K562 (cell line): Measurements from ENCODE around the gene BTBD1. TPM values are rescaled to one million over a fixed set of nuclear protein-coding genes. Genes with fewer than 3 reads are reported as not detected.

Experiments
- ATAC-seq: fragments of 200-7000 bp; cut with Tn5 transposase; 3 replicates; pipeline ENCODE4 v1.9.1; 2020; ENCODE audit warnings: moderate library complexity
- BruUV-seq: library from RNA; stranded (reverse); fragments of 400-500 nt; replicated peaks from 2 replicates; lab custom pipeline; 2021; lab: Mats Ljungman, UMichigan
- CTCF ChIA-PET: fragments of 300-600 bp; formaldehyde crosslinking; extraction: SDS; loops from one replicate; lab custom pipeline; 2021; ENCODE audit warnings: low intra/inter-chr PET ratio; lab: Yijun Ruan, JAX
- POLR2A ChIA-PET: fragments of 300-600, 350-650 bp; sonication (Branson Sonifier 250); formaldehyde crosslinking; extraction: SDS; loops from one replicate; lab custom pipeline; 2021; ENCODE audit warnings: antibody characterized with exemption, inconsistent platforms; lab: Yijun Ruan, JAX
- DNase-seq, 4 experiments: peaks; one replicate each; pipeline versions ENCODE4 v3.0.0 to v3.0.0-alpha.2; 2011 to 2018; ENCODE audit warnings: low spot score in 3 of 4, mixed read lengths in 3 of 4; ENCODE audit errors: extremely low read depth in 1 of 4
- FAIRE-seq: peaks from 2 replicates; lab custom pipeline; 2011; peaks lifted over from hg19 to GRCh38; lab: Jason Lieb, UNC
- H2AFZ ChIP-seq: 2 replicates; pipeline ENCODE4 v1.6.0; 2011; ENCODE audit warnings: low read depth, low read length, control low read depth, inconsistent platforms
- H3K27ac ChIP-seq: fragments of 200-600 bp; 3 replicates; pipeline ENCODE4 v1.8.0; 2011; ENCODE audit warnings: low read depth, mild to moderate bottlenecking, control low read depth, inconsistent platforms, low read length, moderate library complexity, mixed read lengths; ENCODE audit errors: extremely low read depth
- H3K27me3 ChIP-seq, 2 experiments: fragments of 300-600 bp in 1 of 2; 2 replicates in 1 of 2; 3 replicates in 1 of 2; pipeline versions ENCODE4 v1.6.0 to v1.8.0; 2011; ENCODE audit warnings: inconsistent platforms in 2 of 2, low read length in 2 of 2, mild to moderate bottlenecking in 1 of 2, mixed read lengths in 1 of 2, moderate library complexity in 1 of 2; ENCODE audit not compliant: control insufficient read depth in 2 of 2, insufficient read depth in 2 of 2
- H3K36me3 ChIP-seq: fragments of 300-600 bp; 3 replicates; pipeline ENCODE4 v1.8.0; 2011; ENCODE audit warnings: mild to moderate bottlenecking, low read length, inconsistent platforms; ENCODE audit not compliant: control insufficient read depth, insufficient read depth
- H3K4me1 ChIP-seq, 2 experiments: fragments of 200-600 bp in 1 of 2; replicated peaks in 1 of 2; 2 replicates in 1 of 2; 3 replicates in 1 of 2; pipeline versions ENCODE4 v1.5.1 to v1.8.0; 2011; ENCODE audit warnings: inconsistent platforms in 2 of 2, low read length in 2 of 2, mild to moderate bottlenecking in 1 of 2, mixed read lengths in 1 of 2, moderate library complexity in 1 of 2; ENCODE audit not compliant: control insufficient read depth in 2 of 2, insufficient read depth in 2 of 2
- H3K4me2 ChIP-seq: 2 replicates; pipeline ENCODE4 v1.6.1; 2011; ENCODE audit warnings: low read length, control low read depth, inconsistent platforms, mixed read lengths; ENCODE audit not compliant: insufficient read depth
- H3K4me3 ChIP-seq: fragments of 200-600 bp; sonication (generic), shearing (Covaris generic); 2 replicates; pipeline ENCODE4 v1.5.1; 2016; ENCODE audit warnings: control low read depth, inconsistent platforms
- H3K79me2 ChIP-seq: fragments of 200-600 bp; 3 replicates; pipeline ENCODE4 v1.8.0; 2011; ENCODE audit warnings: low read length, inconsistent platforms; ENCODE audit not compliant: control insufficient read depth, insufficient read depth
- H3K9ac ChIP-seq, 2 experiments: 2 replicates each; pipeline versions ENCODE4 v1.6.0 to v1.6.1; 2011; ENCODE audit warnings: low read depth in 2 of 2, low read length in 2 of 2, control low read depth in 1 of 2, inconsistent platforms in 1 of 2, mild to moderate bottlenecking in 1 of 2, mixed read lengths in 1 of 2; ENCODE audit not compliant: insufficient read depth in 1 of 2
- H3K9me1 ChIP-seq: one replicate; pipeline ENCODE4 v1.6.0; 2011; ENCODE audit warnings: inconsistent platforms, mild to moderate bottlenecking, low read length, moderate library complexity; ENCODE audit not compliant: control insufficient read depth, insufficient read depth
- H3K9me3 ChIP-seq: replicated peaks from 2 replicates; pipeline ENCODE4 v1.5.1; 2011; ENCODE audit warnings: low read depth, low read length, inconsistent platforms; ENCODE audit not compliant: control insufficient read depth, insufficient read depth
- H4K20me1 ChIP-seq: replicated peaks from 2 replicates; pipeline ENCODE4 v1.6.1; 2011; ENCODE audit warnings: low read length, inconsistent platforms, mixed read lengths; ENCODE audit not compliant: control insufficient read depth, insufficient read depth
- CEBPG ChIP-seq, 3 experiments: fragments of 200-800 bp in 1 of 3; sonication (Bioruptor generic) in 1 of 3; sonication (generic) in 1 of 3; formaldehyde crosslinking in 1 of 3; IDR thresholded peaks in 2 of 3; conservative IDR thresholded peaks in 1 of 3; 2 replicates each; pipeline versions ENCODE4 v1.6.1 to v1.8.0; 2016 to 2022; ENCODE audit warnings: missing compliant biosample characterization in 2 of 3, missing genetic modification characterization in 2 of 3, mild to moderate bottlenecking in 1 of 3, missing genetic modification reagents in 1 of 3
- CREB3 ChIP-seq: fragments of 450-650 bp; conservative IDR thresholded peaks from 2 replicates; pipeline ENCODE4 v1.6.1; 2016; ENCODE audit warnings: missing genetic modification characterization, low read depth, mild to moderate bottlenecking, missing compliant biosample characterization, moderate library complexity
- FUS ChIP-seq: fragments of 200-400 bp; formaldehyde crosslinking; optimal IDR thresholded peaks from 2 replicates; pipeline ENCODE3; 2017; ENCODE audit warnings: low read depth, low read length
- GATAD2A ChIP-seq: fragments of 450-650 bp; IDR thresholded peaks from 2 replicates; pipeline ENCODE4 v1.6.1; 2017
- MAX ChIP-seq: sonication (generic); formaldehyde crosslinking; IDR thresholded peaks from 2 replicates; pipeline ENCODE4 v1.9.0; 2022; ENCODE audit warnings: mild to moderate bottlenecking, missing genetic modification reagents
- MEIS2 ChIP-seq: fragments of 450-650 bp; IDR thresholded peaks from 2 replicates; pipeline ENCODE4 v1.6.1; 2014; ENCODE audit warnings: mild to moderate bottlenecking; ENCODE audit not compliant: partially characterized antibody
- MTF1 ChIP-seq: fragments of 250-450 bp; sonication (Bioruptor Pico); IDR thresholded peaks from 2 replicates; pipeline ENCODE4 v1.9.0; 2021; ENCODE audit warnings: moderate library complexity, mild to moderate bottlenecking, inconsistent platforms, borderline replicate concordance
- PKNOX1 ChIP-seq: fragments of 450-650 bp; IDR thresholded peaks from 2 replicates; pipeline ENCODE4 v1.6.1; 2016
- RBFOX2 ChIP-seq: fragments of 200-400 bp; formaldehyde crosslinking; IDR thresholded peaks from 2 replicates; pipeline ENCODE4 v1.6.1; 2017; ENCODE audit warnings: low read depth, mild to moderate bottlenecking, low read length, moderate library complexity
- SPI1 ChIP-seq: IDR thresholded peaks from 2 replicates; pipeline ENCODE4 v1.6.1; 2011; ENCODE audit warnings: low read depth, low read length, control low read depth, borderline replicate concordance
- TAF15 ChIP-seq: fragments of 200-400 bp; formaldehyde crosslinking; IDR thresholded peaks from 2 replicates; pipeline ENCODE4 v1.6.1; 2017; ENCODE audit warnings: mild to moderate bottlenecking, low read depth, low read length, moderate library complexity
- TARDBP ChIP-seq: fragments of 450-650 bp; IDR thresholded peaks from 2 replicates; pipeline ENCODE4 v1.6.1; 2016
- TRIM24 ChIP-seq, 2 experiments: fragments of 450-650 bp; IDR thresholded peaks; 2 replicates each; pipeline ENCODE4 v1.6.1; 2016
- VEZF1 ChIP-seq: fragments of 200-800 bp; sonication (Bioruptor generic); IDR thresholded peaks from 2 replicates; pipeline ENCODE4 v1.6.1; 2017; ENCODE audit warnings: missing genetic modification characterization, missing compliant biosample characterization
- ZEB2 ChIP-seq: fragments of 450-650 bp; IDR thresholded peaks from 2 replicates; pipeline ENCODE4 v1.6.1; 2016
- ZNF124 ChIP-seq: sonication (generic); formaldehyde crosslinking; IDR thresholded peaks from 2 replicates; pipeline ENCODE4 v1.8.1; 2022; ENCODE audit warnings: missing genetic modification reagents
- WGBS: fragments of 100-300 bp; shearing (Covaris generic); methylation state at CpG from one replicate; pipeline ENCODE4 v1.1.6; 2016; ENCODE audit warnings: low coverage, mixed read lengths; ENCODE audit not compliant: insufficient coverage; ENCODE audit errors: missing lambda C conversion rate; 5-methylcytosine and 5-hydroxymethylcytosine counted together
- in situ Hi-C: fragments of 300-500 bp; cut with MboI; formaldehyde crosslinking; loops from 4 replicates; pipeline ENCODE4 v1.15.0; 2018; ENCODE audit warnings: inconsistent platforms, mixed read lengths
- intact Hi-C: fragments of 100-400 bp; cut with micrococcal nuclease; formaldehyde crosslinking; loops from 2 replicates; pipeline ENCODE4 v1.14.2; 2022
- polyA plus RNA-seq, 8 experiments: library from polyadenylated mRNA; depleted of rRNA in 4 of 8; stranded (reverse) in 5 of 8; unstranded in 3 of 8; fragments of >200 nt; fragmentation: Nextera tagmentation in 2 of 8; fragmentation: Illumina TruSeq in 1 of 8; extraction: Ambion mirVana in 2 of 8; extraction: Trizol in 1 of 8; gene quantifications; 2 replicates each; pipeline versions ENCODE4 v1.2.1 to v1.2.3, GENCODE V29; 2011 to 2014; ENCODE audit warnings: inconsistent platforms in 1 of 8, missing spikeins in 1 of 8
- total RNA-seq, 7 experiments: library from RNA; depleted of rRNA in 6 of 7; stranded (reverse); fragments of >200 nt in 6 of 7; fragmentation: Illumina TruSeq in 2 of 7; extraction: Trizol in 2 of 7; gene quantifications; 2 replicates each; pipeline versions ENCODE4 v1.2.1 to v1.2.3, GENCODE V29; 2011 to 2021; ENCODE audit warnings: low replicate concordance in 1 of 7

The BTBD1 gene
- total and polyA plus RNA-seq, 9 of the 15 experiments (the other 6 are each of a cell fraction or from before 2014, with no cell fraction given) = 19.4 to 106 (median 90.4) TPM

- TF ChIP-seq RBFOX2 (peak; percentile 64), TRIM24 (IDR thresholded peaks at IDR 0.05) (peak in 1 of 2 experiments; percentile 52; a peak in 1 of 4 replicates), FUS (peak; percentile 27), VEZF1 (CRISPR knock-in tag) (peak; percentile 74)
- TF ChIP-seq, all 486 proteins: peak for 45
Observed at GRCh38 chr15:83106994-83107840, 40.2 kb upstream of the BTBD1 start, which contains the start of gene TM6SF1 (continued).

GRCh38 chr15:83105440-83105839, 38.4 kb upstream of the BTBD1 start:
- ChIA-PET POLR2A (interaction anchor here (0.6 to 0.8 kb wide), 2 partner anchors 24 to 1883 kb away, joined by 3 read pairs; no protein-coding TSS in a partner anchor), CTCF (no interaction called here)
- no peak for DNase-seq
- H3K4me1 ChIP-seq = peaks cover 18 to 24% of the 10 kb centered on the region in 2 experiments; a peak in 4 of 5 replicates
- H2AFZ ChIP-seq = no peak overlapping the region
- H3K4me2 ChIP-seq = no peak overlapping the region
- no peaks in the 10 kb centered on the region for H3K9me1 ChIP-seq
- H3K4me3 ChIP-seq = no peak overlapping the region
- H3K79me2 ChIP-seq = no peaks in the 10 kb centered on the region
- ATAC-seq = no peak
- no peaks in the 10 kb centered on the region for H3K9me3 ChIP-seq
- H3K27me3 ChIP-seq = no peaks in the 10 kb centered on the region; a peak in 1 of 5 replicates
- in situ Hi-C loops = no loop called here
- no peak overlapping the region for H3K9ac ChIP-seq
- 0% methylated on average over 1 of the region's 1 CpG for WGBS
- no peaks in the 10 kb centered on the region for H3K36me3 ChIP-seq
- intact Hi-C loops = loop anchor here (5.0 kb wide), 2 partner anchors 93 to 102 kb away; partner anchors contain the start of genes C15orf40 and HDGFL3
- H3K27ac ChIP-seq = no peak overlapping the region
- no peaks in the 10 kb centered on the region for H4K20me1 ChIP-seq
- peak; percentile 29 for FAIRE-seq
- BruUV-seq = no TSS peak
- TF ChIP-seq PKNOX1 (peak; percentile 54), MTF1 (CRISPR knock-in tag) (no peak), MAX (CRISPR knock-in tag) (no peak), ZNF124 (CRISPR knock-in tag) (no peak), TAF15 (no peak), CEBPG (CRISPR knock-in tag; IDR thresholded peaks at IDR 0.05) (peak; percentile 80), CEBPG (tag; conservative IDR thresholded peaks at IDR 0.05 in 1 of 2, IDR thresholded peaks at IDR 0.05 in 1 of 2) (no peak), CREB3 (tag) (no peak), GATAD2A (no peak), MEIS2 (peak; percentile 45), SPI1 (peak; percentile 66; the same call in 1 of the 2 replicates), FUS (no peak), TARDBP (no peak), ZEB2 (0 out of 2 replicates have a peak, but pooled peaks have one; percentile 37)
